ENCODE measurements around the gene ARHGEF16. TPM values are rescaled to one million over a fixed set of nuclear protein-coding genes. Genes with fewer than 3 reads are reported as not detected.

The ARHGEF16 gene
- total RNA-seq, 1 donor from 2014 or later, result not detected

- intact Hi-C loops (cut with micrococcal nuclease), result no loop called here
- no peak overlapping the region for H3K27ac Mint-ChIP-seq
- CTCF ChIA-PET, result no interaction called here
- H3K4me3 Mint-ChIP-seq, result no peak overlapping the region
- H3K27me3 Mint-ChIP-seq, result peaks cover 4% of the 10 kb centered on the region
- no peaks in the 10 kb centered on the region for H3K9me3 Mint-ChIP-seq
- POLR2A ChIA-PET, result no interaction called here
- no peaks in the 10 kb centered on the region for H3K36me3 Mint-ChIP-seq (ENCODE audit: low read depth)
- no peak for DNase-seq
- peaks cover 3% of the 10 kb centered on the region for H3K4me1 Mint-ChIP-seq
- ATAC-seq (ENCODE audit: low read depth), result no peak
- TF ChIP-seq CTCF (IDR thresholded peaks at IDR 0.05), result no peak
These were observed 15.6 kb downstream of the ARHGEF16 start for GRCh38 chr1:3469849-3470649.

GRCh38 chr1:3470650-3471355 is 16.3 kb downstream of the ARHGEF16 start:
- TF ChIP-seq CTCF (IDR thresholded peaks at IDR 0.05), result no peak
- intact Hi-C loops (cut with micrococcal nuclease), result no loop called here
- Mint-ChIP-seq H3K9me3 (no peaks in the 10 kb centered on the region), H3K36me3 (ENCODE audit: low read depth) (no peaks in the 10 kb centered on the region), H3K4me3 (no peak overlapping the region), H3K27me3 (peaks cover 2% of the 10 kb centered on the region), H3K27ac (no peak overlapping the region), H3K4me1 (peaks cover 2% of the 10 kb centered on the region)
- ATAC-seq (ENCODE audit: low read depth), result no peak
- DNase-seq, result no peak
- ChIA-PET POLR2A (no interaction called here), CTCF (no interaction called here)

GRCh38 chr1:3471356-3472087 is 17.1 kb downstream of the ARHGEF16 start:
- ChIA-PET CTCF (no interaction called here), POLR2A (no interaction called here)
- no peak for DNase-seq
- no peaks in the 10 kb centered on the region for H3K9me3 Mint-ChIP-seq
- H3K27me3 Mint-ChIP-seq, result peaks cover 2% of the 10 kb centered on the region
- no peak for TF ChIP-seq CTCF (IDR thresholded peaks at IDR 0.05)
- intact Hi-C loops (cut with micrococcal nuclease), result no loop called here
- no peaks in the 10 kb centered on the region for H3K36me3 Mint-ChIP-seq (ENCODE audit: low read depth)
- no peak overlapping the region for H3K27ac Mint-ChIP-seq
- H3K4me1 Mint-ChIP-seq, result no peaks in the 10 kb centered on the region
- no peak overlapping the region for H3K4me3 Mint-ChIP-seq
- no peak for ATAC-seq (ENCODE audit: low read depth)

- ChIA-PET CTCF (no interaction called here), POLR2A (no interaction called here)
- intact Hi-C loops (cut with micrococcal nuclease), result no loop called here
- TF ChIP-seq CTCF (IDR thresholded peaks at IDR 0.05), result no peak
- no peaks in the 10 kb centered on the region for H3K9me3 Mint-ChIP-seq
- no peak overlapping the region for H3K4me3 Mint-ChIP-seq
- ATAC-seq (ENCODE audit: low read depth), result no peak
- no peak overlapping the region for H3K27ac Mint-ChIP-seq
- DNase-seq, result no peak
- no peaks in the 10 kb centered on the region for H3K4me1 Mint-ChIP-seq
- H3K27me3 Mint-ChIP-seq, result no peaks in the 10 kb centered on the region
- no peaks in the 10 kb centered on the region for H3K36me3 Mint-ChIP-seq (ENCODE audit: low read depth)
These were observed 17.8 kb downstream of the ARHGEF16 start for GRCh38 chr1:3472088-3472850.

Data from activated B cell treated with CpG ODN at 0.5 μM for 24 hours (primary cell).